Measurements from ENCODE around the gene NTSR2. TPM values are rescaled to one million over a fixed set of nuclear protein-coding genes. Genes with fewer than 3 reads are reported as not detected.

NTSR2 gene
- total and polyA plus RNA-seq, 2 experiments from 2014 or later = 0.10 TPM; not detected in 1

DNA sequence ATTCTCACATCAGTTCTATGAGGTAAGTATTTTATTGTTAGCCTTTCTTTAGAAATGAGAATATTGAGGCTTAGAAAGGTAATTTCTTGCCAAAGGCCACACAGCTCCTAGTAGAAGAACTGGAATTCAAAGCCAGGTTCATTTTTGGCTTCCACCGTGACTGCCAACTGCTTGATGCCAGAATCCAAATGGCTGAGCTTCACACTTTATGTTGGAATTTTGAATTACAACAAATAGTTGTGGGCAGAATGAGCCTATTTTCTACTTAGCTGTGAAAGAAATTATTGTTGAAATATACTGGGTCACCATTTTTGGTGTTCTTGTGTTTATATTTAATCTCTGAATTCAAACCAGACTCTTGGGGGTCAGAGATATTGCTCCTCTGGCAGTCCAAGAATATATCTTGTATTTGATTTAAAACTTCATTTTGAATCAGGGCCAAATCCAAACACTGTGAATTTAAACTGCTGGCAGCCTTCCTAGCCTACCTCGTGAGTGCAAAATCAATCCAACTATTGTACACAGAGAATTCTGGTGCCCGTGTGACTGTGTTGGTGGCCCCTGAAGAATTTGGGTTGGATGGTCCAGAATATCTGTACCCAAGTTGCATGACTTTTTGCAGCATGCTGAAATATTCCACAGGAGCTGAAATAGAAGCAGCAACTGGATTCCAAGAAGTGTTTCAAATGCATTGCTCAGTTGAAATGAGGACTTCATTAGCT lies 40.8 kb upstream of the NTSR2 start:
- Histone ChIP-seq H3K36me3 (ENCODE audit: insufficient read depth) (no peaks in the 10 kb centered on the region), H3F3A (replicated peaks; ENCODE audit: low read depth) (no peaks in the 10 kb centered on the region), H3K4me1 (ENCODE audit: insufficient read depth) (no peaks in the 10 kb centered on the region), H4K20me1 (replicated peaks; ENCODE audit: insufficient read depth) (no peaks in the 10 kb centered on the region), H3K79me2 (replicated peaks; ENCODE audit: insufficient read depth) (no peaks in the 10 kb centered on the region), H3K4me3 (no peak overlapping the region), H3K27ac (ENCODE audit: low read depth) (no peak overlapping the region), H3K4me2 (no peak overlapping the region), H3K9me2 (ENCODE audit: insufficient read depth) (no peaks in the 10 kb centered on the region), H3K27me3 (ENCODE audit: insufficient read depth) (no peaks in the 10 kb centered on the region), H2AFZ (no peak overlapping the region)
- peaks cover 4% of the 10 kb centered on the region; the same call in 1 of the 3 replicates for H3K36me3 Mint-ChIP-seq (ENCODE audit: low read depth)
- H3K4me1 Mint-ChIP-seq = no peaks in the 10 kb centered on the region; the same call in 2 of the 3 replicates
- no peaks in the 10 kb centered on the region for H3K9me3 Mint-ChIP-seq
- no peaks in the 10 kb centered on the region for H3K27me3 Mint-ChIP-seq (ENCODE audit: insufficient read depth, low read depth, poor library complexity)
- TF ChIP-seq ZNF114 (CRISPR knock-in tag; IDR thresholded peaks at IDR 0.05) (no peak), STAT1 (IDR thresholded peaks at IDR 0.05; ENCODE audit: unreplicated experiment) (no peak), CREB1 (CRISPR knock-in tag; IDR thresholded peaks at IDR 0.05; ENCODE audit: low read depth) (no peak), EZH2phosphoT487 (IDR thresholded peaks at IDR 0.05; ENCODE audit: unreplicated experiment) (no peak), EZH2 (IDR thresholded peaks at IDR 0.05; ENCODE audit: low read depth, unreplicated experiment) (no peak), ZNF331 (CRISPR knock-in tag; IDR thresholded peaks at IDR 0.05; ENCODE audit: low read depth) (no peak), NANOG (IDR thresholded peaks at IDR 0.05; ENCODE audit: borderline replicate concordance) (no peak), POLR2AphosphoS5 (IDR thresholded peaks at IDR 0.05; ENCODE audit: low read depth) (no peak), JUNB (IDR thresholded peaks at IDR 0.05; ENCODE audit: unreplicated experiment) (no peak)
- TF ChIP-seq, protein P1, sequence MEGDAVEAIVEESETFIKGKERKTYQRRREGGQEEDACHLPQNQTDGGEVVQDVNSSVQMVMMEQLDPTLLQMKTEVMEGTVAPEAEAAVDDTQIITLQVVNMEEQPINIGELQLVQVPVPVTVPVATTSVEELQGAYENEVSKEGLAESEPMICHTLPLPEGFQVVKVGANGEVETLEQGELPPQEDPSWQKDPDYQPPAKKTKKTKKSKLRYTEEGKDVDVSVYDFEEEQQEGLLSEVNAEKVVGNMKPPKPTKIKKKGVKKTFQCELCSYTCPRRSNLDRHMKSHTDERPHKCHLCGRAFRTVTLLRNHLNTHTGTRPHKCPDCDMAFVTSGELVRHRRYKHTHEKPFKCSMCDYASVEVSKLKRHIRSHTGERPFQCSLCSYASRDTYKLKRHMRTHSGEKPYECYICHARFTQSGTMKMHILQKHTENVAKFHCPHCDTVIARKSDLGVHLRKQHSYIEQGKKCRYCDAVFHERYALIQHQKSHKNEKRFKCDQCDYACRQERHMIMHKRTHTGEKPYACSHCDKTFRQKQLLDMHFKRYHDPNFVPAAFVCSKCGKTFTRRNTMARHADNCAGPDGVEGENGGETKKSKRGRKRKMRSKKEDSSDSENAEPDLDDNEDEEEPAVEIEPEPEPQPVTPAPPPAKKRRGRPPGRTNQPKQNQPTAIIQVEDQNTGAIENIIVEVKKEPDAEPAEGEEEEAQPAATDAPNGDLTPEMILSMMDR (conservative IDR thresholded peaks at IDR 0.05; ENCODE audit: low read depth in 2 of 2) = no peak
- TF ChIP-seq, protein P2, sequence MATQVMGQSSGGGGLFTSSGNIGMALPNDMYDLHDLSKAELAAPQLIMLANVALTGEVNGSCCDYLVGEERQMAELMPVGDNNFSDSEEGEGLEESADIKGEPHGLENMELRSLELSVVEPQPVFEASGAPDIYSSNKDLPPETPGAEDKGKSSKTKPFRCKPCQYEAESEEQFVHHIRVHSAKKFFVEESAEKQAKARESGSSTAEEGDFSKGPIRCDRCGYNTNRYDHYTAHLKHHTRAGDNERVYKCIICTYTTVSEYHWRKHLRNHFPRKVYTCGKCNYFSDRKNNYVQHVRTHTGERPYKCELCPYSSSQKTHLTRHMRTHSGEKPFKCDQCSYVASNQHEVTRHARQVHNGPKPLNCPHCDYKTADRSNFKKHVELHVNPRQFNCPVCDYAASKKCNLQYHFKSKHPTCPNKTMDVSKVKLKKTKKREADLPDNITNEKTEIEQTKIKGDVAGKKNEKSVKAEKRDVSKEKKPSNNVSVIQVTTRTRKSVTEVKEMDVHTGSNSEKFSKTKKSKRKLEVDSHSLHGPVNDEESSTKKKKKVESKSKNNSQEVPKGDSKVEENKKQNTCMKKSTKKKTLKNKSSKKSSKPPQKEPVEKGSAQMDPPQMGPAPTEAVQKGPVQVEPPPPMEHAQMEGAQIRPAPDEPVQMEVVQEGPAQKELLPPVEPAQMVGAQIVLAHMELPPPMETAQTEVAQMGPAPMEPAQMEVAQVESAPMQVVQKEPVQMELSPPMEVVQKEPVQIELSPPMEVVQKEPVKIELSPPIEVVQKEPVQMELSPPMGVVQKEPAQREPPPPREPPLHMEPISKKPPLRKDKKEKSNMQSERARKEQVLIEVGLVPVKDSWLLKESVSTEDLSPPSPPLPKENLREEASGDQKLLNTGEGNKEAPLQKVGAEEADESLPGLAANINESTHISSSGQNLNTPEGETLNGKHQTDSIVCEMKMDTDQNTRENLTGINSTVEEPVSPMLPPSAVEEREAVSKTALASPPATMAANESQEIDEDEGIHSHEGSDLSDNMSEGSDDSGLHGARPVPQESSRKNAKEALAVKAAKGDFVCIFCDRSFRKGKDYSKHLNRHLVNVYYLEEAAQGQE (IDR thresholded peaks at IDR 0.05; ENCODE audit: unreplicated experiment) = no peak
- TF ChIP-seq, protein P3, sequence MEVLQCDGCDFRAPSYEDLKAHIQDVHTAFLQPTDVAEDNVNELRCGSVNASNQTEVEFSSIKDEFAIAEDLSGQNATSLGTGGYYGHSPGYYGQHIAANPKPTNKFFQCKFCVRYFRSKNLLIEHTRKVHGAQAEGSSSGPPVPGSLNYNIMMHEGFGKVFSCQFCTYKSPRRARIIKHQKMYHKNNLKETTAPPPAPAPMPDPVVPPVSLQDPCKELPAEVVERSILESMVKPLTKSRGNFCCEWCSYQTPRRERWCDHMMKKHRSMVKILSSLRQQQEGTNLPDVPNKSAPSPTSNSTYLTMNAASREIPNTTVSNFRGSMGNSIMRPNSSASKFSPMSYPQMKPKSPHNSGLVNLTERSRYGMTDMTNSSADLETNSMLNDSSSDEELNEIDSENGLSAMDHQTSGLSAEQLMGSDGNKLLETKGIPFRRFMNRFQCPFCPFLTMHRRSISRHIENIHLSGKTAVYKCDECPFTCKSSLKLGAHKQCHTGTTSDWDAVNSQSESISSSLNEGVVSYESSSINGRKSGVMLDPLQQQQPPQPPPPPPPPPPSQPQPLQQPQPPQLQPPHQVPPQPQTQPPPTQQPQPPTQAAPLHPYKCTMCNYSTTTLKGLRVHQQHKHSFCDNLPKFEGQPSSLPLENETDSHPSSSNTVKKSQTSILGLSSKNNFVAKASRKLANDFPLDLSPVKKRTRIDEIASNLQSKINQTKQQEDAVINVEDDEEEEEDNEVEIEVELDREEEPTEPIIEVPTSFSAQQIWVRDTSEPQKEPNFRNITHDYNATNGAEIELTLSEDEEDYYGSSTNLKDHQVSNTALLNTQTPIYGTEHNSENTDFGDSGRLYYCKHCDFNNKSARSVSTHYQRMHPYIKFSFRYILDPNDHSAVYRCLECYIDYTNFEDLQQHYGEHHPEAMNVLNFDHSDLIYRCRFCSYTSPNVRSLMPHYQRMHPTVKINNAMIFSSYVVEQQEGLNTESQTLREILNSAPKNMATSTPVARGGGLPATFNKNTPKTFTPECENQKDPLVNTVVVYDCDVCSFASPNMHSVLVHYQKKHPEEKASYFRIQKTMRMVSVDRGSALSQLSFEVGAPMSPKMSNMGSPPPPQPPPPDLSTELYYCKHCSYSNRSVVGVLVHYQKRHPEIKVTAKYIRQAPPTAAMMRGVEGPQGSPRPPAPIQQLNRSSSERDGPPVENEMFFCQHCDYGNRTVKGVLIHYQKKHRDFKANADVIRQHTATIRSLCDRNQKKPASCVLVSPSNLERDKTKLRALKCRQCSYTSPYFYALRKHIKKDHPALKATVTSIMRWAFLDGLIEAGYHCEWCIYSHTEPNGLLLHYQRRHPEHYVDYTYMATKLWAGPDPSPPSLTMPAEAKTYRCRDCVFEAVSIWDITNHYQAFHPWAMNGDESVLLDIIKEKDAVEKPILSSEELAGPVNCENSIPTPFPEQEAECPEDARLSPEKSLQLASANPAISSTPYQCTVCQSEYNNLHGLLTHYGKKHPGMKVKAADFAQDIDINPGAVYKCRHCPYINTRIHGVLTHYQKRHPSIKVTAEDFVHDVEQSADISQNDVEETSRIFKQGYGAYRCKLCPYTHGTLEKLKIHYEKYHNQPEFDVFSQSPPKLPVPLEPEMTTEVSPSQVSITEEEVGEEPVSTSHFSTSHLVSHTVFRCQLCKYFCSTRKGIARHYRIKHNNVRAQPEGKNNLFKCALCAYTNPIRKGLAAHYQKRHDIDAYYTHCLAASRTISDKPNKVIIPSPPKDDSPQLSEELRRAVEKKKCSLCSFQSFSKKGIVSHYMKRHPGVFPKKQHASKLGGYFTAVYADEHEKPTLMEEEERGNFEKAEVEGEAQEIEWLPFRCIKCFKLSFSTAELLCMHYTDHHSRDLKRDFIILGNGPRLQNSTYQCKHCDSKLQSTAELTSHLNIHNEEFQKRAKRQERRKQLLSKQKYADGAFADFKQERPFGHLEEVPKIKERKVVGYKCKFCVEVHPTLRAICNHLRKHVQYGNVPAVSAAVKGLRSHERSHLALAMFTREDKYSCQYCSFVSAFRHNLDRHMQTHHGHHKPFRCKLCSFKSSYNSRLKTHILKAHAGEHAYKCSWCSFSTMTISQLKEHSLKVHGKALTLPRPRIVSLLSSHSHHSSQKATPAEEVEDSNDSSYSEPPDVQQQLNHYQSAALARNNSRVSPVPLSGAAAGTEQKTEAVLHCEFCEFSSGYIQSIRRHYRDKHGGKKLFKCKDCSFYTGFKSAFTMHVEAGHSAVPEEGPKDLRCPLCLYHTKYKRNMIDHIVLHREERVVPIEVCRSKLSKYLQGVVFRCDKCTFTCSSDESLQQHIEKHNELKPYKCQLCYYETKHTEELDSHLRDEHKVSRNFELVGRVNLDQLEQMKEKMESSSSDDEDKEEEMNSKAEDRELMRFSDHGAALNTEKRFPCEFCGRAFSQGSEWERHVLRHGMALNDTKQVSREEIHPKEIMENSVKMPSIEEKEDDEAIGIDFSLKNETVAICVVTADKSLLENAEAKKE (CRISPR knock-in tag; IDR thresholded peaks at IDR 0.05) = no peak
- TF ChIP-seq, protein P4, sequence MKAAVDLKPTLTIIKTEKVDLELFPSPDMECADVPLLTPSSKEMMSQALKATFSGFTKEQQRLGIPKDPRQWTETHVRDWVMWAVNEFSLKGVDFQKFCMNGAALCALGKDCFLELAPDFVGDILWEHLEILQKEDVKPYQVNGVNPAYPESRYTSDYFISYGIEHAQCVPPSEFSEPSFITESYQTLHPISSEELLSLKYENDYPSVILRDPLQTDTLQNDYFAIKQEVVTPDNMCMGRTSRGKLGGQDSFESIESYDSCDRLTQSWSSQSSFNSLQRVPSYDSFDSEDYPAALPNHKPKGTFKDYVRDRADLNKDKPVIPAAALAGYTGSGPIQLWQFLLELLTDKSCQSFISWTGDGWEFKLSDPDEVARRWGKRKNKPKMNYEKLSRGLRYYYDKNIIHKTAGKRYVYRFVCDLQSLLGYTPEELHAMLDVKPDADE (IDR thresholded peaks at IDR 0.05) = no peak
- ATAC-seq (no peak), DNase-seq (ENCODE audit: low spot score) (no peak)
- no peak overlapping the region for H3K27ac Mint-ChIP-seq
- H3K4me3 Mint-ChIP-seq = no peak overlapping the region
